Peyer's patch (tissue), 4 donors: ENCODE results near the gene TBCD. TPM values are rescaled to one million over a fixed set of nuclear protein-coding genes. Genes with fewer than 3 reads are reported as not detected.

Experiments used
- DNase-seq, 3 donors: peaks; one replicate each; pipeline ENCODE4 v3.0.0-alpha.2; 2017 to 2019
- H3K27ac ChIP-seq, 4 donors: fragments of 200-600 bp; sonication (generic); one replicate each; pipeline ENCODE4 v1.5.1; 2016 to 2019
- H3K27me3 ChIP-seq, 2 donors: fragments of 200-600 bp; sonication (generic); one replicate each; pipeline ENCODE4 v1.5.1; 2019
- H3K36me3 ChIP-seq, 3 donors: fragments of 200-600 bp; sonication (generic); one replicate each; pipeline ENCODE4 v1.5.1; 2016 to 2019
- H3K4me1 ChIP-seq, 4 donors: fragments of 200-600 bp; sonication (generic); one replicate each; pipeline ENCODE4 v1.5.1; 2016 to 2019
- H3K4me3 ChIP-seq, 4 donors: fragments of 200-600 bp; sonication (generic); 1 replicate in 3 of 4; 2 replicates in 1 of 4; pipeline ENCODE4 v1.5.1; 2016 to 2019; ENCODE audit warnings: mild to moderate bottlenecking in 1 of 4
- H3K9me3 ChIP-seq, 4 donors: fragments of 200-600 bp; sonication (generic); one replicate each; pipeline ENCODE4 v1.5.1; 2016 to 2019; ENCODE audit warnings: mild to moderate bottlenecking in 1 of 4
- POLR2A ChIP-seq, 2 donors: fragments of 450-650 bp; IDR thresholded peaks; one replicate each; pipeline ENCODE4 v1.5.1; 2017; ENCODE audit warnings: antibody characterized with exemption in 2 of 2, mild to moderate bottlenecking in 2 of 2, moderate library complexity in 2 of 2
- total RNA-seq, 4 donors: library from RNA; depleted of rRNA; stranded (reverse); fragments of >200 nt; gene quantifications; one replicate each; pipeline ENCODE4 v1.1.0, GENCODE V29; 2016
- TF ChIP-seq, protein P1 (sequence below), 6 experiments: fragments of 450-650 bp in 4 of 6; fragments of 200-600 bp in 2 of 6; sonication (generic) in 1 of 6; IDR thresholded peaks; one replicate each; pipeline ENCODE4 v1.5.1; 2017 to 2019; ENCODE audit warnings: antibody characterized with exemption in 6 of 6, mild to moderate bottlenecking in 3 of 6, moderate library complexity in 1 of 6

The TBCD gene
- total RNA-seq, 4 donors from 2014 or later: 58.7 to 130 (median 74.8) TPM

GRCh38 chr17:82878527-82878926 is 126.7 kb downstream of the TBCD start:
- Histone ChIP-seq H3K27ac (no peak overlapping the region), H3K9me3 (no peaks in the 10 kb centered on the region), H3K27me3 (no peaks in the 10 kb centered on the region), H3K36me3 (no peaks in the 10 kb centered on the region), H3K4me1 (peaks cover 3 to 34% (median 5%) of the 10 kb centered on the region in 4 donors), H3K4me3 (no peak overlapping the region)
- no peak for DNase-seq
- TF ChIP-seq POLR2A (IDR thresholded peaks at IDR 0.05): no peak
- TF ChIP-seq, protein P1, sequence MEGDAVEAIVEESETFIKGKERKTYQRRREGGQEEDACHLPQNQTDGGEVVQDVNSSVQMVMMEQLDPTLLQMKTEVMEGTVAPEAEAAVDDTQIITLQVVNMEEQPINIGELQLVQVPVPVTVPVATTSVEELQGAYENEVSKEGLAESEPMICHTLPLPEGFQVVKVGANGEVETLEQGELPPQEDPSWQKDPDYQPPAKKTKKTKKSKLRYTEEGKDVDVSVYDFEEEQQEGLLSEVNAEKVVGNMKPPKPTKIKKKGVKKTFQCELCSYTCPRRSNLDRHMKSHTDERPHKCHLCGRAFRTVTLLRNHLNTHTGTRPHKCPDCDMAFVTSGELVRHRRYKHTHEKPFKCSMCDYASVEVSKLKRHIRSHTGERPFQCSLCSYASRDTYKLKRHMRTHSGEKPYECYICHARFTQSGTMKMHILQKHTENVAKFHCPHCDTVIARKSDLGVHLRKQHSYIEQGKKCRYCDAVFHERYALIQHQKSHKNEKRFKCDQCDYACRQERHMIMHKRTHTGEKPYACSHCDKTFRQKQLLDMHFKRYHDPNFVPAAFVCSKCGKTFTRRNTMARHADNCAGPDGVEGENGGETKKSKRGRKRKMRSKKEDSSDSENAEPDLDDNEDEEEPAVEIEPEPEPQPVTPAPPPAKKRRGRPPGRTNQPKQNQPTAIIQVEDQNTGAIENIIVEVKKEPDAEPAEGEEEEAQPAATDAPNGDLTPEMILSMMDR (IDR thresholded peaks at IDR 0.05): no peak

- no peaks in the 10 kb centered on the region for H3K9me3 ChIP-seq
- TF ChIP-seq, protein P1 (IDR thresholded peaks at IDR 0.05): no peak
- TF ChIP-seq POLR2A (IDR thresholded peaks at IDR 0.05): no peak
- H3K27me3 ChIP-seq: no peaks in the 10 kb centered on the region
- no peak overlapping the region for H3K4me3 ChIP-seq
- H3K27ac ChIP-seq: no peak overlapping the region
- H3K36me3 ChIP-seq: no peaks in the 10 kb centered on the region
- peaks cover 3 to 35% (median 5%) of the 10 kb centered on the region in 4 donors for H3K4me1 ChIP-seq
- DNase-seq: no peak
Measured at GRCh38 chr17:82879241-82879640, 127.4 kb downstream of the TBCD start.

- no peaks in the 10 kb centered on the region for H3K9me3 ChIP-seq
Measured at GRCh38 chr17:82880620-82881323, 128.9 kb downstream of the TBCD start.

GRCh38 chr17:82881324-82881823 is 129.5 kb downstream of the TBCD start:
- Histone ChIP-seq H3K27me3 (no peaks in the 10 kb centered on the region), H3K27ac (peak overlapping the region in 3 of 4 donors; percentile 7 to 60 (median 59)), H3K36me3 (no peaks in the 10 kb centered on the region), H3K4me3 (no peak overlapping the region), H3K4me1 (peaks cover 3 to 40% (median 11%) of the 10 kb centered on the region in 4 donors), H3K9me3 (no peaks in the 10 kb centered on the region)
- TF ChIP-seq, protein P1 (IDR thresholded peaks at IDR 0.05): no peak
- no peak for TF ChIP-seq POLR2A (IDR thresholded peaks at IDR 0.05)
- DNase-seq: no peak

More at GRCh38 chr17:82880620-82881323, 128.9 kb downstream of the TBCD start:
- DNase-seq: no peak
- peak overlapping the region in 2 of 4 donors; percentile 17 to 59 for H3K27ac ChIP-seq
- H3K4me1 ChIP-seq: peaks cover 3 to 35% (median 11%) of the 10 kb centered on the region in 4 donors
- TF ChIP-seq POLR2A (IDR thresholded peaks at IDR 0.05): no peak
- TF ChIP-seq, protein P1 (IDR thresholded peaks at IDR 0.05): no peak
- no peaks in the 10 kb centered on the region for H3K36me3 ChIP-seq
- H3K4me3 ChIP-seq: no peak overlapping the region
- H3K27me3 ChIP-seq: no peaks in the 10 kb centered on the region

- peak in 1 of 3 donors; percentile 78 for DNase-seq
- no peaks in the 10 kb centered on the region for H3K36me3 ChIP-seq
- TF ChIP-seq, protein P1 (IDR thresholded peaks at IDR 0.05): no peak
- no peak for TF ChIP-seq POLR2A (IDR thresholded peaks at IDR 0.05)
- no peak overlapping the region for H3K4me3 ChIP-seq
- H3K9me3 ChIP-seq: no peaks in the 10 kb centered on the region
- peaks cover 3 to 40% (median 11%) of the 10 kb centered on the region in 4 donors for H3K4me1 ChIP-seq
- no peaks in the 10 kb centered on the region for H3K27me3 ChIP-seq
- H3K27ac ChIP-seq: peak overlapping the region; percentile 7 to 59 (median 42)
Measured at GRCh38 chr17:82881900-82882714, 130.2 kb downstream of the TBCD start.
